GM23338 (cell line): ENCODE data around the gene ATP8A2.

ENCODE experiments used
- CREB1 ChIP-seq: fragments of 250-450 bp; sonication (Bioruptor Pico); IDR thresholded peaks from 2 replicates; pipeline ENCODE4 v1.5.0; 2020; ENCODE audit warnings: low read depth, mild to moderate bottlenecking, moderate library complexity
- ETS1 ChIP-seq: IDR thresholded peaks from 2 replicates; pipeline ENCODE4 v1.6.1; 2016; ENCODE audit warnings: antibody characterized with exemption
- EZH2 ChIP-seq: fragments of 200-600 bp; sonication (generic); IDR thresholded peaks from one replicate; pipeline ENCODE4 v1.8.0; 2017; ENCODE audit warnings: antibody characterized with exemption, mild to moderate bottlenecking, low read depth; ENCODE audit not compliant: unreplicated experiment
- EZH2phosphoT487 ChIP-seq: fragments of 200-600 bp; sonication (generic); IDR thresholded peaks from one replicate; pipeline ENCODE4 v1.8.1; 2018; ENCODE audit warnings: antibody characterized with exemption; ENCODE audit not compliant: unreplicated experiment
- JUNB ChIP-seq: IDR thresholded peaks from one replicate; pipeline ENCODE4 v1.6.1; 2016; ENCODE audit warnings: antibody characterized with exemption; ENCODE audit not compliant: unreplicated experiment
- NANOG ChIP-seq: IDR thresholded peaks from 2 replicates; pipeline ENCODE4 v1.6.1; 2016; ENCODE audit warnings: antibody characterized with exemption, borderline replicate concordance
- POLR2AphosphoS5 ChIP-seq: IDR thresholded peaks from 2 replicates; pipeline ENCODE4 v1.6.1; 2016; ENCODE audit warnings: antibody characterized with exemption, low read depth
- STAT1 ChIP-seq: IDR thresholded peaks from one replicate; pipeline ENCODE4 v1.6.1; 2016; ENCODE audit warnings: antibody characterized with exemption; ENCODE audit not compliant: unreplicated experiment
- ZNF114 ChIP-seq: fragments of 250-450 bp; sonication (Bioruptor Pico); IDR thresholded peaks from 2 replicates; pipeline ENCODE4 v1.5.0; 2020; ENCODE audit warnings: mild to moderate bottlenecking, moderate library complexity
- ZNF331 ChIP-seq: fragments of 250-450 bp; sonication (Bioruptor Pico); IDR thresholded peaks from 2 replicates; pipeline ENCODE4 v1.5.0; 2020; ENCODE audit warnings: low read depth, mild to moderate bottlenecking, moderate library complexity
- ZNF462 ChIP-seq: fragments of 250-450 bp; sonication (Bioruptor Pico); IDR thresholded peaks from 2 replicates; pipeline ENCODE4 v1.5.0; 2020; ENCODE audit warnings: mild to moderate bottlenecking, moderate library complexity
- TF ChIP-seq, protein P1 (sequence below), 2 experiments: fragments of 200-600 bp in 1 of 2; sonication (generic) in 1 of 2; conservative IDR thresholded peaks; 2 replicates each; pipeline versions ENCODE4 v1.5.1 to v1.6.1; 2016 to 2017; ENCODE audit warnings: antibody characterized with exemption in 2 of 2, low read depth in 2 of 2, mild to moderate bottlenecking in 2 of 2, moderate library complexity in 1 of 2
- TF ChIP-seq, protein P2 (sequence below): IDR thresholded peaks from one replicate; pipeline ENCODE4 v1.6.1; 2018; ENCODE audit warnings: antibody characterized with exemption; ENCODE audit not compliant: unreplicated experiment

DNA sequence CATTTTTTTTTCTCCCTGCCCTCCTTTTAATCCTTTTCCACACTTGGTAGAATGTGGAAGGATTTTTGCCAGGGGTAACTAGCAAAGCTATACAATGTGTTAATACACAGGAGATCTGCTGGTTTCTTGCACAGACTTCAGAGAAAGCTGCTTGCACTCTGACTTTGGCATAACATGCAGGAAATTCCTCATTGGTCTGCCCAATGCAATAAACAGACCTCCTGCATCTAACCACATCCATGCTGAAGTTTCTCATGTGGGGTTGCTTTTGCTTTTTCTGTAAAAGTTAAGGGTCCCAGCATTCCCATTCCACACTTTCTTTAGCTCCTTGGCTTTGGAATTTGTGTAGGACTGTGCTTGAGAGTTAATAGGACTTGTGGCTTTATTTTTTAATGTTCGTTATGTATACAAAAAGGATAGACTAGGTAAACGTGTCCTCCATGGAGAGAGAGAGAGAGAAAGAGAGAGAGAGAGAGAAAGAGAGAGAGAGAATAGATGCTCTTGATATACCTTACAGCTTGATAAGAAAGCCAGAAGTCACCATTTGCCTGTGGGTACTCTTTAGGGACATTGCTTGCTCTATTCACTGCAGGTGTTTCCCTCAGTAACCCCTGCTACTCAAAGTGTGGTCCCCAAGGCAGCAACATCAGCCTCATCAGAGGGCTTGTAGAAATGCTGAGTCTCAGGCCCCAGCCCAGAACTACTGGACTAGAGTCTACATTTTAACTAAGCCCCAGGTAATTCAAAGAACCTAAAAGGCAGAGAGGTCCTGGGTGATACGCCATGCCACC is 509.6 kb downstream of the ATP8A2 start:
- TF ChIP-seq EZH2 (no peak), EZH2phosphoT487 (no peak), POLR2AphosphoS5 (no peak), ZNF331 (CRISPR knock-in tag) (no peak), ZNF462 (CRISPR knock-in tag) (no peak), STAT1 (no peak), ETS1 (no peak), CREB1 (CRISPR knock-in tag) (no peak), JUNB (no peak), ZNF114 (CRISPR knock-in tag) (no peak), NANOG (no peak)
- TF ChIP-seq, protein P1, sequence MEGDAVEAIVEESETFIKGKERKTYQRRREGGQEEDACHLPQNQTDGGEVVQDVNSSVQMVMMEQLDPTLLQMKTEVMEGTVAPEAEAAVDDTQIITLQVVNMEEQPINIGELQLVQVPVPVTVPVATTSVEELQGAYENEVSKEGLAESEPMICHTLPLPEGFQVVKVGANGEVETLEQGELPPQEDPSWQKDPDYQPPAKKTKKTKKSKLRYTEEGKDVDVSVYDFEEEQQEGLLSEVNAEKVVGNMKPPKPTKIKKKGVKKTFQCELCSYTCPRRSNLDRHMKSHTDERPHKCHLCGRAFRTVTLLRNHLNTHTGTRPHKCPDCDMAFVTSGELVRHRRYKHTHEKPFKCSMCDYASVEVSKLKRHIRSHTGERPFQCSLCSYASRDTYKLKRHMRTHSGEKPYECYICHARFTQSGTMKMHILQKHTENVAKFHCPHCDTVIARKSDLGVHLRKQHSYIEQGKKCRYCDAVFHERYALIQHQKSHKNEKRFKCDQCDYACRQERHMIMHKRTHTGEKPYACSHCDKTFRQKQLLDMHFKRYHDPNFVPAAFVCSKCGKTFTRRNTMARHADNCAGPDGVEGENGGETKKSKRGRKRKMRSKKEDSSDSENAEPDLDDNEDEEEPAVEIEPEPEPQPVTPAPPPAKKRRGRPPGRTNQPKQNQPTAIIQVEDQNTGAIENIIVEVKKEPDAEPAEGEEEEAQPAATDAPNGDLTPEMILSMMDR (conservative IDR thresholded peaks at IDR 0.05; ENCODE audit: low read depth in 2 of 2) = no peak
- TF ChIP-seq, protein P2, sequence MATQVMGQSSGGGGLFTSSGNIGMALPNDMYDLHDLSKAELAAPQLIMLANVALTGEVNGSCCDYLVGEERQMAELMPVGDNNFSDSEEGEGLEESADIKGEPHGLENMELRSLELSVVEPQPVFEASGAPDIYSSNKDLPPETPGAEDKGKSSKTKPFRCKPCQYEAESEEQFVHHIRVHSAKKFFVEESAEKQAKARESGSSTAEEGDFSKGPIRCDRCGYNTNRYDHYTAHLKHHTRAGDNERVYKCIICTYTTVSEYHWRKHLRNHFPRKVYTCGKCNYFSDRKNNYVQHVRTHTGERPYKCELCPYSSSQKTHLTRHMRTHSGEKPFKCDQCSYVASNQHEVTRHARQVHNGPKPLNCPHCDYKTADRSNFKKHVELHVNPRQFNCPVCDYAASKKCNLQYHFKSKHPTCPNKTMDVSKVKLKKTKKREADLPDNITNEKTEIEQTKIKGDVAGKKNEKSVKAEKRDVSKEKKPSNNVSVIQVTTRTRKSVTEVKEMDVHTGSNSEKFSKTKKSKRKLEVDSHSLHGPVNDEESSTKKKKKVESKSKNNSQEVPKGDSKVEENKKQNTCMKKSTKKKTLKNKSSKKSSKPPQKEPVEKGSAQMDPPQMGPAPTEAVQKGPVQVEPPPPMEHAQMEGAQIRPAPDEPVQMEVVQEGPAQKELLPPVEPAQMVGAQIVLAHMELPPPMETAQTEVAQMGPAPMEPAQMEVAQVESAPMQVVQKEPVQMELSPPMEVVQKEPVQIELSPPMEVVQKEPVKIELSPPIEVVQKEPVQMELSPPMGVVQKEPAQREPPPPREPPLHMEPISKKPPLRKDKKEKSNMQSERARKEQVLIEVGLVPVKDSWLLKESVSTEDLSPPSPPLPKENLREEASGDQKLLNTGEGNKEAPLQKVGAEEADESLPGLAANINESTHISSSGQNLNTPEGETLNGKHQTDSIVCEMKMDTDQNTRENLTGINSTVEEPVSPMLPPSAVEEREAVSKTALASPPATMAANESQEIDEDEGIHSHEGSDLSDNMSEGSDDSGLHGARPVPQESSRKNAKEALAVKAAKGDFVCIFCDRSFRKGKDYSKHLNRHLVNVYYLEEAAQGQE = no peak
